ENCODE results near the gene NFIA.

Gene NFIA

DNA sequence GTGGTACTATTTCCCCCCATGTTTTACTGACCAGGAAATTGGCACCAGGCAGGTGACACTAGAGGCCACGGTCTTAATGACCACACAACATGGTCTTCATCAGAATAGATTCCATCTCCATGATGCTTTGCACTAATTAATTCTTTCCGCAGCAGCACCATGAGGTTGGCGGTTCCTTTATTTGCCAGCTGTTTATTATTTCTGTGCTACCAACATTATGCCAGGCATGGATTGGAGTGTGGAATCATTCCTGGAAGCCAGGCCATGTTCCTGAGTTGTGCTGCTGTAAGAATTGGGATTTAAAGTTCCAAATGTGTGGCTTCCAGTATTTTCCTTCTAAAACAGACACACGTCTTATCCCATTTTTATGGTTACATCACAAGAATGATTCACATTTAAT, 107.8 kb downstream of the NFIA start:
- FAIRE-seq: no peak

DNA sequence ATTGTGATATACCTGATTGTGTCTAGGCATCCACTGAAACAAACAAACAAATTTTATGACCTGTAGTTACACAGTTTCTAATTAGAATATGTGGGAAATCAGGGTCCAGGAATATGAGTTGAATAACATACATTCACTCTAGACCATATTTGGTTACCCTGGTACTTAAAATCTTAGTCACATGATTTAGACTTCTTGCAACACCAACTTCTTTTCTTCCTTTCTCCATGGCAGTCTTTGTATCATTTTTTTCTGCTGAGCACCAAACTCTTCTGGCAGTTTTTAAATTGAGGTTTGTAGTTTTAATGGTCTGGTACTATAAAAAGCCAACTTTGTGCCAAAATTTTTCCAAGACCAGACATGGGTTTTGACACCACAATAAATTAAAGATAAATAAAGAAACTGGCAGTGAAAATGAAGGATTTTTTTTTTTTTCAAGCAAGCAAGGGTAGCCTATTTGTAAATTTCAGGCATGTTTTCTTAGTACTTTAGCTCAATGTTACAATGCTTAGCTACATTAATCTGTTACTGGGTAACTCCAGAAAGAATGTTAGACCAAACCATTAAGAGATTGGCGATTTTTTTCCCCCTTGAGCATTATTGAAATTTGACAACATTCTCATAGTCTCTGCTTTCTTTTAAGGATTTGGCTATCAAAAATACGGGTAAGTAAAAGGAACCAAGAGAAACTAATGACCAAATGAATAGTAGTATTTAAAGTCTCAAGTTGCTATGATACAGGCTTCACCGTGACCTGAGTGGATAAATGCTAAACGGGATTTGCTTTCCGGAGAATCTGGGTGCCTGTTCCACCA, 108.5 kb downstream of the NFIA start:
- no peak for FAIRE-seq

DNA sequence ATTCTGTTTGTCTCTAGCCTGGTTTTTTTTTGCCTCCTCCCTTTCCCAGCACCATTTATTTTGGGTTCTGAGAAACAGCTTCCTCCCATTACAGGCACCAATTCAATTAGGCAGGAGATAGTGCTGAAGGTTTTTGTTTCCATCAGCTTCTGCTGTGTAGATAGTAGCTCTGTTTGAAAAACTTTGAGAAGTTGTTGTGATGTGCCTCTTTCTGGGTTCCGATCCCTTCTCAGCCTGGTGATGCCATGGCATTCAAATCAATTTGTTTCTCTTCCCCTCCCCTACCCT, 109.0 kb downstream of the NFIA start:
- FAIRE-seq: no peak

DNA sequence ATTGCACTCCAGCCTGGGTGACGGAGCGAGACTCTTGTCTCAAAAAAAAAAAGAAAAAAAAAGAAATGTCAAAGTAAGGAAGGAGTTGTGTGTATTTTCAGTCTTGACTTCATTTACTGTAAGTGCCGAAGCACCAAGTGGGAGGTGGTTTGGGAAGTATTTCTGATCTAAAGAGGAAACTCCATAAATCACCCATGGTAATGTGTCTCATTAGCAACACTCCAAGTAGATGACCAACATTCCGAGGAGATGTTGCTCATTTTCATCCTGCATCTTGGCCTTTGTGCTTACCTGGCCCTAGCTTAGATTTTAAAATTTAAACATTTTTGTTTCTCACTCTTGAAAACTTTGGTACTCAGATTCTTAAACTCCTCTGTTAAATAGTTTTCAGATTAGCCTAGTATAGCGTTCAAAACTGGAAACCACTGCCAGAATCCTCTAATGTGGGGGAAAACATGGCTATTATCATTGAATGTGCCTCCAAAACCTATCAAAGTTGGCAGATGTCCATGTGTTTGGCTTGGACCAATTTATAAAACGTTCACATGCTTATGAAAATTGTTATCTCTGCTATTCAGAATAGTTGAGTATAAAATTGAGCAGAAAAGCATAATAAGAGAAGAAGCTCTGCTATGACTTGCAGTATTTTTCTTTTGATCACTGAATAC, 110.4 kb downstream of the NFIA start:
- no peak for FAIRE-seq

DNA sequence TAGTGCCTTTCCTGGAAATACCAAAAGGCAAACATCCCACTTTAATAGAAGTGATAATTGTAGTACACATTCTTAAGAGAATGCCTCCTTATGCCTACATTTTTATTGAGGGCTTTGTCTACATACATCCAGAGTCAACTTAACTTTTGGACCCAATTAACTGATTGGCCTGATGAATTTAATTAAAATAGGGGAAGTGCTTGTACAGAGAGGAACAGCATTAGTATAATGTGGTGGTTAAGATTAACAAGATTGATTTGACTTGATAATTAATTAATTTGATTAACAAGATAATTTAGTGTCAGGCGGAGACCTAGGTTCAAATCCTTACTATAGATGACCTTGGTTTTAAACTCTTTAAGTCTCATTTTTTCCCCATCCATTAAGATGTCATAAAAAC, 111.4 kb downstream of the NFIA start:
- no peak for FAIRE-seq

DNA sequence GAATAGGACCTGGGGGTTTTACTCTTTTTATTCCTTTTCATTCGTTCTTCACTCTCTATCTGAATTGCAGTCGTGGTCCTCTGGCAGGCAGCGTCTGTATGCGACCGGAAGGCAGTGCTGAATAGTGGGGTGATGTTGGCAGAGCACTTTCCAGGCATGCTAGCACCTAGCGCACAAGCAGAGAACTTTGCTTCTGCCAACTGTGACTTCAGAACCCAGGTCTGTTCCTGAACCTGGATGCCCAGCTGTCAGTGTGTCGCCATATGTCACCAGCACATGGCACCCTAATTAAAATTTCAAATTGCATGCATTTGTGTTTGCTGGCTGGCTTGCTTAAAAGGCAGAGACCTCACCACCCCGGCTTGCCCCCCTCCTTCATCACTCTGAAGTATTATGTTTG, 116.2 kb downstream of the NFIA start:
- no peak for FAIRE-seq

DNA sequence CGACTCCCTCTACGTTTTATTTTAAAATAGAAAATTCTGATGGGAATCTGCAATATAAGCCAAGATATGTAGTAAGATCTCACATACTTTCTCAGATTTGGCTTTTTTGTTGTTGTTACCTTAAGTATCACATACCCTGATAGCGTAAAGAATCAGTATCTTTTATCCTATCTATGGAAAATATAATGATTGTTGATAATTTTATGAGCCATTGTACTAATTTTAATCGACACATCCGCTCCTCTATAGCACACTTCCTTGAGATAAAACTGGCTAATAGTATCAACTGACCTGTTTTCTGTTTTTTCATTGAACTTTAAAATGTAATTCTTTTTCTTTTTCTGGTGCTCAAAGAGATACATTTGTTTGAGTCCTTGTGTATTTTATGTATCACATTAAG, 118.7 kb downstream of the NFIA start:
- FAIRE-seq: no peak

DNA sequence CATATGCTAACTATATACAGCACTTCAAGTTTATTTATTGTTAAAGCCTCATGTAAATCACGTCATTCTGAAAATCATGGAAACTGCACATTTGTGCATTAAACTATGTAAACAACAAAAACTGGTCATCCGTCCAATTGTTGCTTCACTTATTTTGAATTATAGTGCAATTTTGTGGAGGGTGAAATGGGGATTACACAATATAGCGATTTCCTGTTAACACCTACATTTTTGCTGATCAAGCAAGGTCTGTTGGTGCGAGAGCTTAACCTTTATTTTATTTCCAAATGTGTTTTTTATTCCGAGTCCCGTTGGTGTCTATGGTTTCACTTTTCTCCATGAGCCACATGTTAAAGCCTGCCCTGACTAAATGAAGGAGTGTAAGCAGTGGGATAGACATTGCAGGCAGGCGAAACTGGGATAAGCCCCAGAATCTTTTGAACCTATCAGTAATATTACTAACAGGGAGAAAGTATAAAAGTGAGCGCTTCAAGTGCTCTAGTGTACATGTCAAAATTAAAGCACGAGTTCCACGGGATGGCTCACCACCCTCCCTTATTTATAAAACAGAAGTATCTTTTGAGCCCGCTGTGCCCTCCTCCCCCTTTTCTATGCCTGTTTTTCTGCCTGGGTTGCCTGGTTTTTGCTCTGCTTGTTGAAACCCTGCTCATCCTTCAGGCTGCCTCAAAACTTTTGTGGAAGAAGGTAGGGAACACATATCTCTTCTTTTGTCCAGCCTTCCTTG, 120.7 kb downstream of the NFIA start:
- no peak for FAIRE-seq

DNA sequence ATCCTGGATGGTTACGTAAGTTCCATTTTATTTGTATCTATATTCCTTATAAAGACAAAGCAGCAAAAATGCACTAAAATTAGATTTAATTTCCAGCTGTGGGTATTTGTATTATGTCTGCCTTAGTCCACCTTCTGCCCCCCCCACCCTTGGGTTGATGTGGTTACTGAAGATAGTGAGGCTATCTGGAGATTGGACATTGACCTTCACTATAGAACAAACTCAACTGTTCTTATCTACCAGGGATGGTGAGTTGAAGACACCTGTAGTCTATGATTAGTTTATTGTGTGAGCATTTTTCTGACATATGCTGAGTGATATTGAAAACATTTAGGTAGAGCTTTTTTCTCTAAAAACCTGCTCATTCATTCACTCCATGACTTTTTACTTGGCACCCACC, 122.2 kb downstream of the NFIA start:
- no peak for FAIRE-seq

DNA sequence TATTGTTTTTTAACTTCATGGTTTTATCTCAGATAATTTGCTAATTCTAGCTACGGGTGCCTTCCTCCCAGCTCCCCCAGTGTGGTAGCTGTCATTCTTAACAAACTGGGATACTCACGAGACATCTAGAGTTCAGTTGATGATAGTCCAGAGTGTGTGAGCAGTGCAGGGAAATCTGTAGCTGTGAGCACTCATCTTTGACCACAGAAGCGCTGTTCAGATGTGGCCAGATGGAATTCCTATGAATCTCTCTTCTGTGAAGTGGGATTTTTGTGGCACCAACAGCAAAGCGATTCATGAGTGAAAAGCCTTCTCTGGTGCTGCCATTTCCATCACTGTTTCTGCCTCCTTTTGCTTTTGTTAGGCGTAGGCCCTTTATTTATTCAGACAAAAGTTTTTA, 125.1 kb downstream of the NFIA start:
- FAIRE-seq: no peak

DNA sequence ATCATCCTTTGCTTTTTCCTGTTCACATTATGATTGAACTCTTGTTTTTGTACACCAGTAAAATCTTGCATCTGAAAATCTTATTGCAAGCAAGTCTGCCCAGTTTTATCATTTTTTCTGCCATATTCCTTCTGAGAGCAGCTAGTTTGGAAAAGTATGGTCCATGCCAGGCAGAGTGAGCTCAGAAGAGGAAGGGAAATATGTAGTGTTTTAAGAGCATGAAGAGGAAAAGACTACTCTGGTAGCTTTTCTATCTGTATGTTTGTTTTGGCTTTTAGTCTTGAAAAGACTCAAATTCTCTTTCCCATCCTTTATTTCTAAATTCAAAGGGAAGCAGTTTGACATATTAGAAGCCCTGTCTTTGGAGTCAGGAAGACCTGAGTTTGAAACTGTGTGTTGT, 125.8 kb downstream of the NFIA start:
- no peak for FAIRE-seq

DNA sequence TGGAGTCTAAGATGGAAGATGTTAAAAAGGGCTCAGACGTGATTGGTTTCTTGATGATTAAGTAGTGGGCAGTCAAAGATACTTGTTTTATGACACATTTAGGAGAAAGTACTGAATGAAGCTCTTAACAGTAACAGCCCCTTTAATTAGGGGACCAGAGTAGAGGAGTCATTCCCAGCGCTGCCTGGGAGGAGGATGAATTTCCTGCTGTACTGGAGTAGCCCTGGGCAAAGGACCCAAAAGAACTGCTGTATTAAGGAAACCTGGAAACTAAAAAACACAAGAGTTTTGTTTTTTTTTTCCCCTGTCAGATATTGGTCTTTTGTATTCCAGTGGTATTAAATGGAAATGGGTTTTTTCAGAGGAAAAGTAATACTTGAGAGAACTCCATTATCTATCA, 126.5 kb downstream of the NFIA start:
- FAIRE-seq: no peak

DNA sequence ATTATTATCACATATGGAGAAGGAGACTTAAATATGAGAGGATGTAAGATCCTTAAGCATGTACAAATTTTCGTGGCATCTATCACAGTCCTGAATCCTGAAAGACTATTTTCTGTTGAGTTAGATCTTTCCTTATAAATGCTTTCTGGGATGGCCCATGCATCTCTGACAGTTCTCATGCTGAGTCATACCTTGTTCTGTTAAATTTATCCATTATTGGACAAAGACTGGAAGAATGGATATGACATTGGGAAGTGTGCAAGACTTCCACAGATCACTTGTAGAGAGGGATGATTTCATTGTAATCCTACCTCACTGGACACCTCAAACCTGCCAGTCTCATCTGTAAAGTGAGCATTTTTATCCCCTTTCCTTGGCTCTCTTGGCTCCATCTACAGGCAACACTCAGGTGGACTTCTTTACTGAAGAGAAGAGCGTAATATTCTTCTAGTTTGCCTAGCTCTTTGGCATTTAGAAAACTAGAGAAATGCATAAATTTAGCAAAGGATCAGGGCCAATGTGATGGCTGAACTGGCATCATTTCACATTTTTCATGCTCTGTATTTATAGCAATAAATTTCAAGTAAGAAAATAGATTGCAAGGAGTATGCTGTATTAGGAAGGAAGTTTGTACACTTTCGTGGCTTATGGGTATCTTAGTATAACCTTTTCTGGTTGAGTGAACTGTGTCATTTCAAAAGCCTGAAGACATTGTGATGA, 128.2 kb downstream of the NFIA start:
- no peak for FAIRE-seq

DNA sequence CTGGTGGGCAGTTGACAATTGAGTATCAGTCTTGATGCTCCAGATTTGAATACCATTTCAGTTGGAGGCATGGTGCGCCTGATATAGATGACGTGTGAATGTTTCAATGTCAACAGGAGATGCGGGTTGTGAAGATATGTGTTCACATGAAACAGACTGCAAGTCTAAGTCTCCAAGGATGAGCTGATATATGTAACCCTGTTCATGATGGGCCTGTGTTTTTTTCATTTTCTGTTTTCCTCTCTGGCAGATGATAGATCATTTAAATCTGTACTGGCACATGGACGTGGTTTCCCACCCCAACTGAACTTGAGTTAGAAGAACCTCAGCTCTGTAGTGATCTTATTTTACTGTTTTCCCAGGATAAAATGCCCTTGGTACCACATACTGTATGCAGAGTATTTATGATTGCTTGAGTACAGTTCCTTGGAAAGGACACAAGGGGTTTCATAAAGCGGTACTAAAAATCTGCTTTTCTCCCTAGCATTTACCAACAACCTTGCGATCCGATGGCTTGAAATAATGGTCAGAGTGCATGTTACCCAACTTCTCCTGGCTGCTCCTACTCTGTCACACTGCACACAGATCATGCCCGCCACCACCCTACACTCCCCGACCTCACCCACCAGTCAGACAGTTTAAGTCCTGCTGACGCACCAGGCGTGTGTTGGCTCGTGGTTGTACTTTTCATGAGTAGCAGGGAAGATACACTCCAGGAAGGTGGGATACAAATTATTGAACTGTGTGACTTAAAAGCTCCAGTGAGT, 131.1 kb downstream of the NFIA start:
- FAIRE-seq: no peak

DNA sequence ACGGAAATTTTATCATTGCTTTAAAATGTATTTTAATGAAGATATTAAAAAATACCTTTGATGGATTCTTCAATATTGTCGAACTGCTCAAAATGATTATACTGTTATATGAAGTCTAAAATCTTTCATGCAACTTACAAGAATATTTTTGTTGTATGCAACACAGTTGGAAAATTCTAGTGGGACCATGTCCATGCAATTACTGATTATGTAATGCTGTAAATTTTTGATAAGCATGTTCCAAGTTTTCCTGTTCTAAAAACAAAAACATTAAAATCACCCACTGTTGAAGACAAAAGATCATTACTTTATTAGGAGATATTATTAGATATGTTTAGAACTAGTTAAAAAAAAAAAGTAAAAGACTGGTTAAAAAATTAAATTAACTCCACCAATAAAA, 132.8 kb downstream of the NFIA start:
- no peak for FAIRE-seq

DNA sequence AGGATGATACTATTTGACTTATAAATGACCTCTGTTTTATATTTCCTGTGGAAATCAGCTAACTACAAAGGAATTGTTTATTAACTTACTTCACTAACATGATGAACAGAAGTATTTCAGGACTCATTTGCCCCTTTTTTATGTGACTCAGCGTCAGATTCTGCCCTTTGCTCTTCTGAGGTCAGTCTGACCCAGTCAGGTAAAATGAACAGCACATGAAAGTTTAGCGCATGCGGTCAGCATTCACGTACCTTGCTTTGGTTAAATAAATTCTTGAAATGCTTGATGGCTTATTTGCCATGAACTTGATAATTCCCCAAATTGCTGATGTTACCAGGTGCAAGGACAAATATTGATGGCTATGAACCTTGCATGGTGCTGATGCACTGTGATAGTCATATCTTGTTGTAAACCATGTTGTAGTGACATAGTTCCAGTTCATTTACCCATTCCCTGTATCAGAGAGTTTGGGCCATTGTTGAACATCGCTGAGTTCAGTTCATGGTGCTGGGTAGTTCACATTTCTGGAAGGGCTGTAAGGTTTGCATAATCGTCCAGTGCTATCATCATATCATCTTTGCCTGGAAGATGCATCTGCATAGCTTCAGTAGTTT, 133.4 kb downstream of the NFIA start:
- FAIRE-seq: no peak

DNA sequence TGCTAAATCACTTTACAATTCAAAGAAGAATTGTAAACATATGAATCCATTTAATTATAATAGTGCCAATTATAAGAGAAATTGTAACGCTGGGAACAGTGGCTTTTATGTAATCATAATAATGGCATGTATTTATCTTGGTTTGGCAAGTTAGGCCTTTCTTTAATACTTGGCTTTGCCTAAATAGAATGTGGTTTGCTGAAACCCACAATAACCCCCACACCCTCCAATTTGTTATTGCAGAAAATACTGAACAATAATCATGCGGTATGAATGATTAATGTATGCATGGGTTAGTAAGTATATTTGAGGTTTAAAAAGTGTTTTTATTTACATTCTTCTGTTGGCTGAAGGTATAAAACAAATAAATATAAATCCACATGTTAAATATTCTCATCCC, 138.2 kb downstream of the NFIA start:
- FAIRE-seq: no peak

DNA sequence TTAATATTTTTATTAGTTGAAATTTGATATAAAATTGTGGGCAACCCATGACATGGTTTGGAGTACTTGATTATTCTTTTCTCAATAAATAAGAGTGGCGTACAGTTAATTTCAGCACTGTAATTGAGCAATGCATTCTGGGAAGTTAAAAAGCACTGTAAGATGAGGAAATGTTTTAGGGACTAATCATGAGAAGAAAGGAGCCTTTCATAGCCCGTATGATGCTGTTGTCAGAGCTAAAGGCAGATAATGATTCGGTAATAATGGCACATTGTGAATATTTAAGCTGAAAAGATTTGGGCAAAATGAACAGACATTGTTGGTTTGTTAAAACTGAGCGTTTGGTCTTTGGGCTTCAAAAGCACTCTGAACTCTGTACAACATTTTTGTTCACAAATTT, 139.3 kb downstream of the NFIA start:
- no peak for FAIRE-seq

DNA sequence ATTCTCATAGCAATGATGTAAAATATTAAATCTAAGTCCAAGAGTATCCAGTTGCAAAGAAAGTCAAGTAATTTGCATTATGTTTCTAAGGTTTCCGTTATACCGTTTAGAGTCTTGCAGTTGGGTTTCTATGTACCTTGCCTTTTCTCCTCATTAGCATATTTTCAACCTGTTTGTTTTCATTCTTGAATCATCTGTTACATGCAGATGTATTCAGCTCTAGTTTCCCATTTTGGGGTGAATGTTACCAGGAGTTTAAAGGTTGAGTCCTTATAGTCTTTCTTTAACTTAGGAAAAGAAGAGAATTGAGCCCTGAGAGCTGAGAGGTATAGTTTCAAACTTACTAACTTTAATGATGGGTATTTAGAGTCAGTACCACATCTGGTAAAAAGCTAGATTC, 139.9 kb downstream of the NFIA start:
- FAIRE-seq: no peak

DNA sequence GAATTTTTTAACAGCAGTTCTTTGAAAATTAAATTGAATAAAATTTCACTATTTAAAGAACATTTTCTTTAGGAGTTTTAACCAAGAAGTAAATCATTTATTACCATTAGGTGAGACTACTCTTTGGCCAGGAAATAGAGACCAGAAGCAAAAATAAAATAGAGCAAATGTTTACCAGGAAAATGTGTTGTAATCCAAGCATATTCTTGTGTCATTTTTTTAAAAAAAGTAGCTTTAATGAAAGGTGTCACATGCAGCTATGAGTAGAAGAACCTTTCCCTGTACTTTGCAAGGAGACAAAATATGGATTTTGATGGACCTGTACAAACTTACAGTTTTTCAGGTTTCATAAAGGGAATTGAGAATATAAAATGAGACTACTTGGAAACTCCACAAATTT, 140.8 kb downstream of the NFIA start:
- FAIRE-seq: no peak

DNA sequence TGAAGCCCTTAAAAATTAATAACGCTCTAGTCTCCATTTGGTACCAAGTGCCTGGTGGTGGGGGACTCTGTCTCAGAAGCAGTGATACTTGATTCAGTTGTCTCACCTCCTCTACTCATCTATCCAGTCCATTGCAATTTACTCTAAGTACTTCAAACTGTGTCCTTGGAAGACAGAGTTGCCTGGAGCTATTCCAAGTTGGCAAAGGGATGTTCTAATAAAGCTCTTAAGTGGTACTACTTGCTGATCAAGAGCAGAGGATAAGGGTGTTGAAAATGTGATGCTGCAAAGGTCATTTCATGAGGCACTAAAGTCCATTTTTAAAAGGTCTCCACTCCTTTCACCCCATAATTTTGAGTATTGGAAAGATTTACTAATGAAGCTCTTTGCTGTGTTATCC, 142.2 kb downstream of the NFIA start:
- no peak for FAIRE-seq

DNA sequence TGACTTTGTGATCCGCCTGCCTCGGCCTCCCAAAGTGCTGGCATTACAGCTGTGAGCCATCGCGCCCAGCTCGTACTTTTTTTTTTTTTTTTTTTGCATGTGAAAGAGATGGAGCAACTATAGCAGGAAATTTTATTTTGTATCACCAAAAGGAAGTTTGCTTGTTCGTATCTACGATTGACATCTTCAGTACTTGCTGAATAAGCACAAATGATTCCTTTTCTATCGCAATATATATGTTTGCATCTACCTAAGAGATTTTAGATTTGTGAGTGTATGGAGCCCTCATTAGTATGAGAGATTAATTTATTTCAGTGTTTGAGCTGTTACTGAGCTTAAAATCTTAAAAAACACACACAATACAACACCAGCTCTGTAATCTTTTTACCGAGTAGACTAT, 143.1 kb downstream of the NFIA start:
- no peak for FAIRE-seq

Data from A204.1 (cell line).